Memory B cell (primary cell): ENCODE measurements around the gene MYH4.

Source experiments
- ATAC-seq: fragments of 150-1000 bp; cut with Tn5 transposase; 2 replicates; pipeline ENCODE4 v1.10.0; 2021; ENCODE audit warnings: low read depth, mild to moderate bottlenecking, moderate library complexity
- DNase-seq, 2 donors: peaks; one replicate each; pipeline ENCODE4 v3.0.0; 2022; ENCODE audit warnings: low spot score in 2 of 2
- H3K27ac Mint-ChIP-seq: one replicate; pipeline ENCODE4 v1.8.0; 2022; ENCODE audit warnings: mild to moderate bottlenecking, moderate library complexity, mixed read lengths
- H3K27me3 Mint-ChIP-seq: one replicate; pipeline ENCODE4 v1.8.0; 2022; ENCODE audit warnings: mixed read lengths
- H3K36me3 Mint-ChIP-seq: one replicate; pipeline ENCODE4 v1.8.0; 2022; ENCODE audit warnings: mild to moderate bottlenecking, mixed read lengths
- H3K4me1 Mint-ChIP-seq: one replicate; pipeline ENCODE4 v1.8.0; 2022; ENCODE audit warnings: mixed read lengths
- H3K4me3 Mint-ChIP-seq: one replicate; pipeline ENCODE4 v1.8.0; 2022; ENCODE audit warnings: mild to moderate bottlenecking, moderate library complexity, mixed read lengths
- H3K9me3 Mint-ChIP-seq: one replicate; pipeline ENCODE4 v1.8.0; 2022; ENCODE audit warnings: mixed read lengths

Gene MYH4

GRCh38 chr17:10458701-10459100 is 10.7 kb downstream of the MYH4 start:
- no peaks in the 10 kb centered on the region for H3K36me3 Mint-ChIP-seq
- H3K9me3 Mint-ChIP-seq = peaks cover 2% of the 10 kb centered on the region
- DNase-seq = no peak
- H3K4me1 Mint-ChIP-seq = no peaks in the 10 kb centered on the region
- H3K4me3 Mint-ChIP-seq = no peak overlapping the region
- peaks cover 6% of the 10 kb centered on the region for H3K27me3 Mint-ChIP-seq
- ATAC-seq = no peak
- no peak overlapping the region for H3K27ac Mint-ChIP-seq

GRCh38 chr17:10457952-10458351 is 11.4 kb downstream of the MYH4 start:
- H3K4me3 Mint-ChIP-seq = no peak overlapping the region
- H3K36me3 Mint-ChIP-seq = no peaks in the 10 kb centered on the region
- ATAC-seq (no peak), DNase-seq (no peak)
- peaks cover 8% of the 10 kb centered on the region for H3K27me3 Mint-ChIP-seq
- peaks cover 2% of the 10 kb centered on the region for H3K9me3 Mint-ChIP-seq
- no peaks in the 10 kb centered on the region for H3K4me1 Mint-ChIP-seq
- no peak overlapping the region for H3K27ac Mint-ChIP-seq

- no peak for DNase-seq
- H3K4me3 Mint-ChIP-seq = no peak overlapping the region
- H3K9me3 Mint-ChIP-seq = peaks cover 2% of the 10 kb centered on the region
- no peak for ATAC-seq
- H3K4me1 Mint-ChIP-seq = no peaks in the 10 kb centered on the region
- peaks cover 3% of the 10 kb centered on the region for H3K27me3 Mint-ChIP-seq
- no peaks in the 10 kb centered on the region for H3K36me3 Mint-ChIP-seq
- H3K27ac Mint-ChIP-seq = no peak overlapping the region
These were observed 22.1 kb downstream of the MYH4 start for GRCh38 chr17:10447026-10447931.

GRCh38 chr17:10439816-10440215 is 29.5 kb downstream of the MYH4 start:
- Mint-ChIP-seq H3K27ac (no peak overlapping the region), H3K4me1 (no peaks in the 10 kb centered on the region), H3K4me3 (no peak overlapping the region), H3K27me3 (peaks cover 2% of the 10 kb centered on the region), H3K9me3 (peaks cover 7% of the 10 kb centered on the region), H3K36me3 (no peaks in the 10 kb centered on the region)
- no peak for ATAC-seq
- DNase-seq = no peak

- Mint-ChIP-seq H3K4me3 (no peak overlapping the region), H3K4me1 (no peaks in the 10 kb centered on the region), H3K9me3 (peaks cover 14% of the 10 kb centered on the region), H3K27ac (no peak overlapping the region), H3K27me3 (no peaks in the 10 kb centered on the region), H3K36me3 (no peaks in the 10 kb centered on the region)
- ATAC-seq (no peak), DNase-seq (no peak)
These were observed 34.3 kb downstream of the MYH4 start for GRCh38 chr17:10435096-10435495.

GRCh38 chr17:10429421-10430045 is 39.8 kb downstream of the MYH4 start:
- Mint-ChIP-seq H3K27ac (no peak overlapping the region), H3K4me1 (no peaks in the 10 kb centered on the region), H3K36me3 (no peaks in the 10 kb centered on the region), H3K9me3 (peaks cover 9% of the 10 kb centered on the region), H3K4me3 (no peak overlapping the region), H3K27me3 (no peaks in the 10 kb centered on the region)
- no peak for ATAC-seq
- no peak for DNase-seq

- Mint-ChIP-seq H3K27ac (no peak overlapping the region), H3K4me1 (no peaks in the 10 kb centered on the region), H3K36me3 (no peaks in the 10 kb centered on the region), H3K27me3 (no peaks in the 10 kb centered on the region), H3K9me3 (peaks cover 8% of the 10 kb centered on the region), H3K4me3 (no peak overlapping the region)
- ATAC-seq (no peak), DNase-seq (no peak)
These were observed 40.6 kb downstream of the MYH4 start for GRCh38 chr17:10428781-10429180.

GRCh38 chr17:10421900-10422542 is 47.3 kb downstream of the MYH4 start, which contains the start of gene MYH8:
TSS of gene MYH8 (minus strand) at chr17:10421950. CDS start at chr17:10420227, 1,723 bp downstream.
- H3K4me3 Mint-ChIP-seq = no peak within 1 kb of the TSS
- no peak within 1 kb of the TSS for H3K27ac Mint-ChIP-seq
- H3K27me3 Mint-ChIP-seq = no peaks in the 10 kb centered on the region
- no peaks in the 10 kb centered on the region for H3K36me3 Mint-ChIP-seq
- no peaks in the 10 kb centered on the region for H3K4me1 Mint-ChIP-seq
- peaks cover 1% of the 10 kb centered on the region for H3K9me3 Mint-ChIP-seq
- DNase-seq (no peak), ATAC-seq (no peak)

- DNase-seq = no peak
- H3K9me3 Mint-ChIP-seq = peaks cover 1% of the 10 kb centered on the region
- no peaks in the 10 kb centered on the region for H3K27me3 Mint-ChIP-seq
- no peak overlapping the region for H3K4me3 Mint-ChIP-seq
- no peak for ATAC-seq
- no peaks in the 10 kb centered on the region for H3K36me3 Mint-ChIP-seq
- H3K4me1 Mint-ChIP-seq = no peaks in the 10 kb centered on the region
- no peak overlapping the region for H3K27ac Mint-ChIP-seq
These were observed 48.1 kb downstream of the MYH4 start for GRCh38 chr17:10421211-10421610.

- no peak for DNase-seq
- H3K4me1 Mint-ChIP-seq = no peaks in the 10 kb centered on the region
- peaks cover 3% of the 10 kb centered on the region for H3K9me3 Mint-ChIP-seq
- H3K27ac Mint-ChIP-seq = no peak overlapping the region
- ATAC-seq = no peak
- no peak overlapping the region for H3K4me3 Mint-ChIP-seq
- H3K36me3 Mint-ChIP-seq = no peaks in the 10 kb centered on the region
- no peaks in the 10 kb centered on the region for H3K27me3 Mint-ChIP-seq
These were observed 48.5 kb downstream of the MYH4 start for GRCh38 chr17:10420811-10421210.

GRCh38 chr17:10417431-10417830 is 51.9 kb downstream of the MYH4 start:
- H3K4me3 Mint-ChIP-seq = no peak overlapping the region
- peaks cover 5% of the 10 kb centered on the region for H3K9me3 Mint-ChIP-seq
- no peak overlapping the region for H3K27ac Mint-ChIP-seq

GRCh38 chr17:10415161-10415560 is 54.2 kb downstream of the MYH4 start:
- no peak overlapping the region for H3K27ac Mint-ChIP-seq
- peaks cover 5% of the 10 kb centered on the region for H3K9me3 Mint-ChIP-seq
- no peaks in the 10 kb centered on the region for H3K4me1 Mint-ChIP-seq
- DNase-seq (no peak), ATAC-seq (no peak)
- H3K4me3 Mint-ChIP-seq = no peak overlapping the region
- H3K27me3 Mint-ChIP-seq = no peaks in the 10 kb centered on the region
- H3K36me3 Mint-ChIP-seq = no peaks in the 10 kb centered on the region

More at GRCh38 chr17:10417431-10417830, 51.9 kb downstream of the MYH4 start:
- ATAC-seq = no peak
- no peaks in the 10 kb centered on the region for H3K36me3 Mint-ChIP-seq
- H3K27me3 Mint-ChIP-seq = no peaks in the 10 kb centered on the region
- no peak for DNase-seq
- H3K4me1 Mint-ChIP-seq = no peaks in the 10 kb centered on the region

- no peaks in the 10 kb centered on the region for H3K36me3 Mint-ChIP-seq
- H3K4me1 Mint-ChIP-seq = no peaks in the 10 kb centered on the region
- ATAC-seq (no peak), DNase-seq (no peak)
- no peak overlapping the region for H3K4me3 Mint-ChIP-seq
- H3K27me3 Mint-ChIP-seq = peaks cover 6% of the 10 kb centered on the region
- H3K27ac Mint-ChIP-seq = no peak overlapping the region
- H3K9me3 Mint-ChIP-seq = no peaks in the 10 kb centered on the region
These were observed 65.8 kb downstream of the MYH4 start for GRCh38 chr17:10403589-10403988.

- DNase-seq (no peak), ATAC-seq (no peak)
- Mint-ChIP-seq H3K27me3 (peaks cover 1% of the 10 kb centered on the region), H3K36me3 (no peaks in the 10 kb centered on the region), H3K27ac (no peak overlapping the region), H3K4me3 (no peak overlapping the region), H3K9me3 (no peaks in the 10 kb centered on the region), H3K4me1 (no peaks in the 10 kb centered on the region)
These were observed 71.0 kb downstream of the MYH4 start for GRCh38 chr17:10398352-10398751.
